T-helper 22 cell (primary cell): Measurements from ENCODE around the gene WFIKKN1.

Experiments
- DNase-seq: peaks from one replicate; pipeline ENCODE4 v3.0.0-alpha.2; 2020; ENCODE audit warnings: low read depth

Gene WFIKKN1

DNA sequence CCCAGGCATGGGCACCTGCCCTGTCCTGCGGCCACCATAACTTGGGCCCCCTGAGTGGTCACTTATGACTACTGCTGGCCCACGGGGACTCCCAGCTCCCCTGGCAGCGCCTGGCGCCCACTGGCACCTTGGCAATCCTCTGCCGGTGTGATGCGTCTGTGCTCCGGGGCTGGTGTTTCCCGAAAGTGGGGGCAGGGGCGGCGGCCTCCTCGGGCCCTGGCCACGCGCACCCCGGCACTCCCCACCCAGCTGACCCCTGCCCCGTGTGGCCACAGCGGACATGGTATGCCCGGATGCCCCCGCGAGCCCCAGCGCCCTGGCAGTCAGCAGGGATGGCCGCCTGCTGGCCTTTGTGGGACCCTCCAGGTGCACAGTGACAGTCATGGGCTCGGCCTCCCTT lies 26.7 kb downstream of the WFIKKN1 start:
- DNase-seq, result no peak

GRCh38 chr16:658679-659571 lies 28.1 kb downstream of the WFIKKN1 start:
- DNase-seq, result no peak

DNA sequence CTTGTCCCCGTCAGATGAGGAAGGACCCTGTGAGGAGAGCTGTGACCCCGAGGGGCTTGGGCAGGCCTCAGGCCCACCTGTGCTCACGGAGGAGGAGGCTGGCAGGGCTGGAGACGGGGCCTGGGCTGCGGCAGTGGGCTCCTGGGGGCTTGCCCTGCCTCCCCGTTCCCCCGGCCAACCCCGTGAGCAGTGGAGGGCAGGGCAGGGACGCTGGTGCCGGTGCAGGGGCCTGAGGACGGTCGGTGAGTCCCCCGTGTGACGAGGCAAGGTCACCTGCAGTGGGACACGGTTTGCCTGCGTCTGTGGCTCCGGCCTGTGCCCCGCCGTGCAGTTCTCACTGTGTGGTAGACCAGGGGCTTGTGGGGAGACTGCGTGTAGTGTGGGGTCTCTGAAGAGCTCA lies 28.8 kb downstream of the WFIKKN1 start:
- no peak for DNase-seq

GRCh38 chr16:660132-660458 lies 29.3 kb downstream of the WFIKKN1 start:
- no peak for DNase-seq

GRCh38 chr16:660459-661183 lies 29.8 kb downstream of the WFIKKN1 start:
- peak; percentile 51 for DNase-seq

- DNase-seq, result no peak
Measured at GRCh38 chr16:661184-661821, 30.5 kb downstream of the WFIKKN1 start.

GRCh38 chr16:662095-662494 lies 31.3 kb downstream of the WFIKKN1 start:
- no peak for DNase-seq

DNA sequence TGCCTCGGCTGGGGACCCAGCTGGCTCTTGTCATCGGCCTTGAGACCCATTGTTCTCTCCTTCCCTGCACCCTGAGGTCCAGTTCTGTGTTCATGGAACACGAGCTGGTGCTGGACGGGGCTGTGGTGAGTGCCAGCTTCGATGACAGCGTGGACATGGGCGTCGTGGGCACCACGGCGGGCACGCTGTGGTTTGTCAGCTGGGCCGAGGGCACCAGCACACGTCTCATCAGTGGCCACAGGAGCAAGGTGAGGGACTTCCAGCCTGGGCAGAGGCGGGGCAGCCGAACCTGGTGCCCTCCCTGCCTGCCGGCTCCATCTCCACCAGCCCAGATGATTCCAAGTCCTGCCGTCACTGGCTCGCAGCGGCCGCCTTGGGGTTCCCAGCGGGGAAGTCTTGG lies 31.8 kb downstream of the WFIKKN1 start:
- DNase-seq, result no peak

DNA sequence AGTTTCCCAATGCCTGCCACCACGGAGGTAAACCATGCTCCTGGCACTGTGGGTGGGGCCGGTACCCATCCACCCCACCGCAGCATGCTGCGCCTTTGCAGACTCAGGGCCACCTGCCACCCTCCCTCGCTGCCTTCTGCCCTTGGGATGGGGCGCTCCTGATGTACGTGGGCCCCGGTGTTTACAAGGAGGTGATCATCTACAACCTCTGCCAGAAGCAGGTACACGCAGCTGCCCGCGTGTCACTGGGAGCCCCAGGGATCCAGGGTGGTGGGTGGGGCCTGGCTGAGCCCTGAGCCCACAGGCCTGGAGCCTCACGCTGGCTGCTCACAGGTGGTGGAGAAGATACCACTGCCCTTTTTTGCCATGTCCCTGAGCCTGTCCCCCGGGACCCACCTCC lies 35.8 kb downstream of the WFIKKN1 start:
- DNase-seq, result no peak

GRCh38 chr16:667113-667779 lies 36.5 kb downstream of the WFIKKN1 start:
- no peak for DNase-seq

- peak; percentile 81 for DNase-seq
Measured at GRCh38 chr16:667780-668518, 37.2 kb downstream of the WFIKKN1 start, which contains the start of gene RHOT2. TSS of gene RHOT2 (plus strand) at chr16:668132. CDS start at chr16:668200, 68 bp downstream.

- DNase-seq, result no peak
Measured at GRCh38 chr16:668519-669171, 37.9 kb downstream of the WFIKKN1 start.

GRCh38 chr16:669666-670065 lies 38.9 kb downstream of the WFIKKN1 start:
- no peak for DNase-seq

GRCh38 chr16:670485-671352 lies 39.9 kb downstream of the WFIKKN1 start:
- DNase-seq, result no peak

DNA sequence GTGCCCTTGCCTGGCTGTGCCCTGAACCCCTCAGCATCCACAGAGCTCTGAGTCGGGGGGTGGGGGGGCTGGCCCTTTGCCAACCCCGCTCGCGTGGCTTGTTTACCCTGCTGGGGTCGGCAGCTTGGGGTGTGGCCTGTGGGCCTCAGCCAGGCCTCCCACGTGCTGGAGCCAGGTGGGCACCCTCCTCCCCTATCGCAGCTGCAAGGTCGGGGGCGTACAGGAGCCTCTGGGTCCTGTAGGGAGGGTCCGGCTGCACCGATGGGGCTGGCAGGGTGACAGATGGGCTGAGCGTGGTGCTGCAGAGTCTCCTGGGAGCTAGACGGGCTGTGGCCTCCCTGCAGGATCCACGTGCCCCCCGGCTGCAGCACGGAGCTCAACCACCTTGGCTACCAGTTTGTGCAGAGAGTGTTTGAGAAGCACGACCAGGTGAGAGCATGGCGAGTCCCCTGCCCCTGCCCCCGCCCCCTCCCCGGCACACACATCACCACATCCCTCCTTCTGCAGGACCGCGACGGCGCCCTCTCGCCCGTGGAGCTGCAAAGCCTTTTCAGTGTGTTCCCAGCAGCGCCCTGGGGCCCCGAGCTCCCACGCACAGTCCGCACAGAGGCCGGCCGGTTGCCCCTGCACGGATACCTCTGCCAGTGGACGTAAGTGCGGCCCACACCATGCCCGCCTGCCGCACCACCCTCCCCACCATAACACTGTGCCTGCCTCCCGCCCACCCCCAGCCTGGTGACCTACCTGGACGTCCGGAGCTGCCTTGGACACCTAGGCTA lies 40.8 kb downstream of the WFIKKN1 start:
- no peak for DNase-seq

- no peak for DNase-seq
Measured at GRCh38 chr16:672371-672770, 41.6 kb downstream of the WFIKKN1 start.

GRCh38 chr16:672851-673250 lies 42.1 kb downstream of the WFIKKN1 start:
- no peak for DNase-seq

DNA sequence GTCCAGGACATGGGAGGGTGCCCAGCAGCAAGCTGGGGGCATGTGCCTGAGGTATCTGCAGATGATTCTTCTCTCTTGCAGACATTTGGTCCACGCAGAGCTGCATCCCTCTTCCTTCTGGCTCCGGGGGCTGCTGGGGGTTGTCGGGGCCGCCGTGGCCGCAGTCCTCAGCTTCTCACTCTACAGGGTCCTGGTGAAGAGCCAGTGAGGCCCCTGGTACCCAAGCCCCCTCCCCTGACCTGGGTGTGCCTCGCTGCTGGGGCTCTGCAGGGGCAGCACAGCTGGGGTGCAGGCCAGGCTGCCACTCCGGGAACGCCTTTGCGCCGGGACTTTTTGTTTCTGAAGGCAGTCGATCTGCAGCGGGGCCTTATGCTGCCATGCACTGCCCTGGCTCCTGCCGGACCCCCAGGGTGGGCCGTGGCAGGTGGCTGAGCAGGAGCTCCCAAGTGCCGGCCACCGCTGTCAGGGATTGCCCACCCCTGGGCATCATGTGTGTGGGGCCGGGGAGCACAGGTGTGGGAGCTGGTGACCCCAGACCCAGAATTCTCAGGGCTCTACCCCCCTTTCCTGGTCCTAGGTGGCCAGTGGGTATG lies 42.7 kb downstream of the WFIKKN1 start:
- DNase-seq, result no peak
